HCT116 (cell line): ENCODE measurements around the gene SLC38A8. TPM values are rescaled to one million over a fixed set of nuclear protein-coding genes. Genes with fewer than 3 reads are reported as not detected.

Experiments used
- ATAC-seq: fragments of 200-7000 bp; cut with Tn5 transposase; 2 replicates; pipeline ENCODE4 v1.9.1; 2020; ENCODE audit warnings: mild to moderate bottlenecking, moderate library complexity
- BruUV-seq: library from RNA; stranded (reverse); fragments of 400-500 nt; replicated peaks from 2 replicates; lab custom pipeline; 2021; lab: Mats Ljungman, UMichigan
- CTCF ChIA-PET: fragments of 300-600 bp; sonication (Branson Sonifier 250); formaldehyde crosslinking; loops from one replicate; lab custom pipeline; 2021; ENCODE audit warnings: antibody characterized with exemption; lab: Charles Lee
- POLR2A ChIA-PET: fragments of 300-600, 350-600 bp; sonication (Branson Sonifier 250); formaldehyde crosslinking; loops from one replicate; lab custom pipeline; 2021; ENCODE audit warnings: antibody characterized with exemption; lab: Charles Lee
- RAD21 ChIA-PET, 2 experiments: fragments of 300-600 bp; sonication (Branson Sonifier 250); formaldehyde crosslinking; loops; one replicate each; lab custom pipeline; 2023; ENCODE audit warnings: low total read pairs in 2 of 2; ENCODE audit not compliant: uncharacterized antibody in 2 of 2, unreplicated experiment in 2 of 2, low non-redundant PET in 1 of 2; lab: Charles Lee
- DNase-seq: peaks from one replicate; pipeline ENCODE4 v3.0.0-alpha.2; 2010; ENCODE audit warnings: low read depth, low spot score
- H2AFZ ChIP-seq: fragments of 200-600 bp; shearing (Covaris generic), sonication (generic); 2 replicates; pipeline ENCODE4 v1.6.1; 2017; ENCODE audit warnings: low read depth, mixed run types, mixed read lengths, antibody characterized with exemption, low read length; ENCODE audit not compliant: poor library complexity, severe bottlenecking
- H3K27ac ChIP-seq: 2 replicates; pipeline ENCODE4 v1.5.1; 2012; ENCODE audit warnings: low read depth, low read length
- H3K27me3 ChIP-seq: fragments of 200-600 bp; sonication (generic); 2 replicates; pipeline ENCODE4 v1.6.1; 2016; ENCODE audit warnings: mixed run types, low read length, mixed read lengths; ENCODE audit not compliant: insufficient read depth
- H3K36me3 ChIP-seq, 2 experiments: fragments of 200-500 bp in 1 of 2; fragments of 200-600 bp in 1 of 2; sonication (Bioruptor generic) in 1 of 2; sonication (generic) in 1 of 2; 2 replicates each; pipeline versions ENCODE4 v1.5.1 to v1.6.1; 2014 to 2016; ENCODE audit warnings: low read length in 2 of 2, inconsistent platforms in 1 of 2, mixed read lengths in 1 of 2, mixed run types in 1 of 2; ENCODE audit not compliant: insufficient read depth in 2 of 2, control insufficient read depth in 1 of 2
- H3K4me1 ChIP-seq, 2 experiments: fragments of 200-600 bp in 1 of 2; sonication (generic) in 1 of 2; 2 replicates each; pipeline versions ENCODE4 v1.5.1 to v1.6.1; 2012 to 2017; ENCODE audit warnings: low read length in 2 of 2, inconsistent platforms in 1 of 2, mild to moderate bottlenecking in 1 of 2, mixed read lengths in 1 of 2, mixed run types in 1 of 2, moderate library complexity in 1 of 2; ENCODE audit not compliant: insufficient read depth in 2 of 2, control insufficient read depth in 1 of 2
- H3K4me2 ChIP-seq: fragments of 200-600 bp; sonication (generic); 2 replicates; pipeline ENCODE4 v1.6.1; 2017; ENCODE audit warnings: mixed run types, low read length, mixed read lengths
- H3K4me3 ChIP-seq, 2 experiments: fragments of 200-600 bp in 1 of 2; sonication (generic) in 1 of 2; replicated peaks in 1 of 2; 2 replicates each; pipeline ENCODE4 v1.5.1; 2011 to 2016; ENCODE audit warnings: low read length in 2 of 2, control low read depth in 1 of 2, low read depth in 1 of 2, mild to moderate bottlenecking in 1 of 2, mixed read lengths in 1 of 2, mixed run types in 1 of 2
- H3K79me2 ChIP-seq: fragments of 200-600 bp; sonication (generic); 2 replicates; pipeline ENCODE4 v1.6.1; 2017; ENCODE audit warnings: mild to moderate bottlenecking, mixed run types, low read length, moderate library complexity, mixed read lengths; ENCODE audit not compliant: insufficient read depth
- H3K9ac ChIP-seq: fragments of 200-600 bp; sonication (generic); 2 replicates; pipeline ENCODE4 v1.6.1; 2016; ENCODE audit warnings: low read length, mixed read lengths
- H3K9me2 ChIP-seq: fragments of 200-600 bp; sonication (generic), shearing (Covaris generic); 2 replicates; pipeline ENCODE4 v1.6.1; 2017; ENCODE audit warnings: mixed run types, mild to moderate bottlenecking, moderate library complexity; ENCODE audit not compliant: insufficient read depth
- H3K9me3 ChIP-seq, 2 experiments: fragments of 200-500 bp in 1 of 2; fragments of 200-600 bp in 1 of 2; sonication (Bioruptor generic) in 1 of 2; sonication (generic) in 1 of 2; 2 replicates each; pipeline ENCODE4 v1.6.1; 2014 to 2017; ENCODE audit warnings: low read length in 2 of 2, mixed read lengths in 2 of 2, inconsistent platforms in 1 of 2, low read depth in 1 of 2, mild to moderate bottlenecking in 1 of 2, mixed run types in 1 of 2, moderate library complexity in 1 of 2; ENCODE audit not compliant: control insufficient read depth in 1 of 2, insufficient read depth in 1 of 2
- H4K20me1 ChIP-seq: fragments of 200-600 bp; sonication (generic), shearing (Covaris generic); 2 replicates; pipeline ENCODE4 v1.6.1; 2017; ENCODE audit warnings: mixed run types, mild to moderate bottlenecking, moderate library complexity; ENCODE audit not compliant: insufficient read depth
- CTCF ChIP-seq, 3 experiments: fragments of 200-600 bp in 1 of 3; sonication (generic) in 1 of 3; IDR thresholded peaks in 2 of 3; conservative IDR thresholded peaks in 1 of 3; 2 replicates each; pipeline ENCODE4 v1.5.1; 2012 to 2017; ENCODE audit warnings: low read depth in 2 of 3, low read length in 2 of 3, antibody characterized with exemption in 1 of 3, borderline replicate concordance in 1 of 3, control low read depth in 1 of 3, mild to moderate bottlenecking in 1 of 3, mixed read lengths in 1 of 3, mixed run types in 1 of 3, moderate library complexity in 1 of 3; ENCODE audit not compliant: insufficient read depth in 1 of 3
- EGR1 ChIP-seq: IDR thresholded peaks from 2 replicates; pipeline ENCODE4 v1.6.1; 2012; ENCODE audit warnings: low read depth
- EZH2phosphoT487 ChIP-seq: fragments of 200-600 bp; IDR thresholded peaks from 2 replicates; pipeline ENCODE4 v1.6.1; 2018; ENCODE audit warnings: antibody characterized with exemption, borderline replicate concordance
- MAX ChIP-seq: IDR thresholded peaks from 2 replicates; pipeline ENCODE4 v1.6.1; 2012
- TCF7L2 ChIP-seq: IDR thresholded peaks from 2 replicates; pipeline ENCODE4 v1.7.0; 2011; ENCODE audit warnings: borderline replicate concordance, inconsistent platforms; ENCODE audit not compliant: insufficient read depth, insufficient read length; ENCODE audit errors: extremely low read depth
- intact Hi-C: fragments of 100-400 bp; cut with micrococcal nuclease; formaldehyde crosslinking; loops from 2 replicates; pipeline ENCODE4 v1.10.0; 2022
- total RNA-seq: library from RNA; stranded (reverse); gene quantifications from one replicate; pipeline ENCODE4 v1.2.1, GENCODE V29; 2021; ENCODE audit not compliant: unreplicated experiment
- TF ChIP-seq, protein P1 (sequence below): IDR thresholded peaks from 2 replicates; pipeline ENCODE4 v1.6.1; 2011; ENCODE audit warnings: mild to moderate bottlenecking, low read length, moderate library complexity; ENCODE audit not compliant: insufficient replicate concordance; ENCODE audit errors: extremely low read depth

SLC38A8 gene
- total RNA-seq, 1 experiment from 2014 or later, result not detected

DNA sequence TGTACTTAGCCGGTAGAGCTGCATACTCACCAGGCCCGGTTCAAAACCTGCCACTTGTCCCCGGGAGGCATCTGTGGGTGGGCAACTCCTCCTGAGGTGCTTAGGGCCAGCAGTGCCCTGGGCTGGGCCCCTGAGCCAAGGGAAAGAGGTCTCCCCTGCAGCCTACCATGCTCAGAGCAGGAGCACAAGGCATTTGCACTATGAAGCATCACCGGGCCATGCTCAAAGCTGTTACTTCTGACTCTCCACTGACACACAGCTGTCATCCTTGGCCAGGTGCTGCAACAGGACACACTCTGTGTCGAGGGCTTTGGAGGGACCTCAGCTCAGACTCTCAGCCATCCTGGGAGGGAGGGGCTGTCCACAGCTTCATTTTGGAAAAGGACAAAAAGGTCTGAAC, 37.2 kb downstream of the SLC38A8 start:
- ATAC-seq, result no peak

More for the DNA sequence above, 37.2 kb downstream of the SLC38A8 start:
- Histone ChIP-seq H3K9me2 (no peaks in the 10 kb centered on the region), H4K20me1 (no peaks in the 10 kb centered on the region), H3K9me3 (no peaks in the 10 kb centered on the region), H3K4me3 (no peak overlapping the region), H3K4me2 (no peak overlapping the region), H3K79me2 (no peaks in the 10 kb centered on the region), H3K27ac (no peak overlapping the region), H3K27me3 (0 out of 2 replicates have a peak, but pooled peaks cover 5% of the 10 kb centered on the region), H3K36me3 (no peaks in the 10 kb centered on the region), H3K4me1 (no peaks in the 10 kb centered on the region), H2AFZ (no peak overlapping the region), H3K9ac (no peak overlapping the region)
- POLR2A ChIA-PET, result interaction anchor here (0.6 to 1.2 kb wide), 2 partner anchors 9 to 503 kb away, joined by 3 to 5 read pairs; no protein-coding TSS in a partner anchor
- TF ChIP-seq, protein P1, sequence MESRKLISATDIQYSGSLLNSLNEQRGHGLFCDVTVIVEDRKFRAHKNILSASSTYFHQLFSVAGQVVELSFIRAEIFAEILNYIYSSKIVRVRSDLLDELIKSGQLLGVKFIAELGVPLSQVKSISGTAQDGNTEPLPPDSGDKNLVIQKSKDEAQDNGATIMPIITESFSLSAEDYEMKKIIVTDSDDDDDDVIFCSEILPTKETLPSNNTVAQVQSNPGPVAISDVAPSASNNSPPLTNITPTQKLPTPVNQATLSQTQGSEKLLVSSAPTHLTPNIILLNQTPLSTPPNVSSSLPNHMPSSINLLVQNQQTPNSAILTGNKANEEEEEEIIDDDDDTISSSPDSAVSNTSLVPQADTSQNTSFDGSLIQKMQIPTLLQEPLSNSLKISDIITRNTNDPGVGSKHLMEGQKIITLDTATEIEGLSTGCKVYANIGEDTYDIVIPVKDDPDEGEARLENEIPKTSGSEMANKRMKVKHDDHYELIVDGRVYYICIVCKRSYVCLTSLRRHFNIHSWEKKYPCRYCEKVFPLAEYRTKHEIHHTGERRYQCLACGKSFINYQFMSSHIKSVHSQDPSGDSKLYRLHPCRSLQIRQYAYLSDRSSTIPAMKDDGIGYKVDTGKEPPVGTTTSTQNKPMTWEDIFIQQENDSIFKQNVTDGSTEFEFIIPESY, result no peak
- TF ChIP-seq TCF7L2 (no peak), MAX (no peak), EZH2phosphoT487 (no peak), CTCF (IDR thresholded peaks at IDR 0.05 in 2 of 3, conservative IDR thresholded peaks at IDR 0.05 in 1 of 3; ENCODE audit: borderline replicate concordance in 1 of 3, insufficient read depth in 1 of 3, low read depth in 2 of 3, low read length in 2 of 3) (no peak), EGR1 (no peak)
- RAD21 ChIA-PET, result no interaction called here
- DNase-seq, result no peak
- CTCF ChIA-PET, result no interaction called here
- no TSS peak for BruUV-seq
- intact Hi-C loops, result no loop called here
